ENCODE data around the gene GCC1. TPM values are rescaled to one million over a fixed set of nuclear protein-coding genes. Genes with fewer than 3 reads are reported as not detected.

GCC1 gene
- total and polyA plus RNA-seq, 2 donors (not counting 1 experiment from before 2014, with no cell fraction given), result 10.3 to 25.5 TPM

DNA sequence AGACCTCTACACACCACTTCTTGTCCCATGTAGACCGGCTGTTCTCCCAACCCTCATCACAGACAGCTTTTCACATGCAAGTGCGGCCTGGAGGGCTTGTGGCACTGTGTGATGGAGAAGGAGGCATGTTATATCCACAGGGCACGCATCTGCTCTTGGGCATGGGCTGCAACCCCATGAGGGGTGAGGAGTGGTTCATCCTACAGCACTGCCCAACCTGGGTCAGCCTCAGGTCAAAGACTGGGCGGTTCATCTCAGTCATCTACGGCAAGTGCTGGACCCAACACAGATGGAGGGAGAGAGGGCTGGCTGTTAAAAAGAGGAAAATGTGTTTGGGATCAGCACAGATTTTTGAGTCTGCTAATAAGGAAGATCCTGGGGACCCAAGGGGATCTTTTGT is 10.3 kb upstream of the GCC1 start:
- Histone ChIP-seq H3K4me2 (replicated peaks; ENCODE audit: low read depth, low read length, poor library complexity, severe bottlenecking) (no peak overlapping the region), H3K27me3 (replicated peaks in 1 of 4; ENCODE audit: control extremely low read depth in 1 of 4, control insufficient read depth in 3 of 4, insufficient read depth in 4 of 4, low read length in 3 of 4) (no peaks in the 10 kb centered on the region), H3K36me3 (replicated peaks in 1 of 2; ENCODE audit: control extremely low read depth in 1 of 2, control insufficient read depth in 1 of 2, extremely low read depth in 1 of 2, insufficient read depth in 2 of 2, low read length in 1 of 2) (peaks cover 0 to 11% of the 10 kb centered on the region in 2 experiments), H3K9ac (ENCODE audit: low read length) (no peak overlapping the region), H3K27ac (ENCODE audit: low read length in 2 of 2) (no peak overlapping the region), H3K79me2 (ENCODE audit: control insufficient read depth, insufficient read depth, low read length) (no peaks in the 10 kb centered on the region), H3K4me1 (ENCODE audit: control insufficient read depth in 2 of 2, insufficient read depth in 2 of 2, low read length in 2 of 2) (no peaks in the 10 kb centered on the region), H3K9me3 (ENCODE audit: control extremely low read depth in 1 of 3, control insufficient read depth in 2 of 3, insufficient read depth in 1 of 3, low read length in 2 of 3) (no peaks in the 10 kb centered on the region), H3K4me3 (ENCODE audit: control extremely low read depth in 1 of 5, extremely low read depth in 1 of 5, insufficient read depth in 1 of 5, low read depth in 2 of 5, low read length in 4 of 5) (no peak overlapping the region), H2AFZ (ENCODE audit: insufficient read depth, low read depth, low read length, poor library complexity, severe bottlenecking) (no peak overlapping the region), H4K20me1 (ENCODE audit: control insufficient read depth, insufficient read depth, low read length, poor library complexity, severe bottlenecking) (no peaks in the 10 kb centered on the region)
- Mint-ChIP-seq H3K27ac (no peak overlapping the region), H3K9me3 (ENCODE audit: insufficient read depth) (no peaks in the 10 kb centered on the region), H3K27me3 (peaks cover 6% of the 10 kb centered on the region), H3K4me1 (no peaks in the 10 kb centered on the region), H3K4me3 (no peak overlapping the region)
- intact Hi-C loops (cut with micrococcal nuclease), result no loop called here
- DNase-seq (no peak), ATAC-seq (ENCODE audit: low read depth) (no peak)
- CTCF ChIA-PET, result no interaction called here
- POLR2A ChIA-PET, result no interaction called here
- WGBS (ENCODE audit: insufficient coverage), result 97% methylated on average over 3 of the region's 5 CpGs
- TF ChIP-seq, protein P1, sequence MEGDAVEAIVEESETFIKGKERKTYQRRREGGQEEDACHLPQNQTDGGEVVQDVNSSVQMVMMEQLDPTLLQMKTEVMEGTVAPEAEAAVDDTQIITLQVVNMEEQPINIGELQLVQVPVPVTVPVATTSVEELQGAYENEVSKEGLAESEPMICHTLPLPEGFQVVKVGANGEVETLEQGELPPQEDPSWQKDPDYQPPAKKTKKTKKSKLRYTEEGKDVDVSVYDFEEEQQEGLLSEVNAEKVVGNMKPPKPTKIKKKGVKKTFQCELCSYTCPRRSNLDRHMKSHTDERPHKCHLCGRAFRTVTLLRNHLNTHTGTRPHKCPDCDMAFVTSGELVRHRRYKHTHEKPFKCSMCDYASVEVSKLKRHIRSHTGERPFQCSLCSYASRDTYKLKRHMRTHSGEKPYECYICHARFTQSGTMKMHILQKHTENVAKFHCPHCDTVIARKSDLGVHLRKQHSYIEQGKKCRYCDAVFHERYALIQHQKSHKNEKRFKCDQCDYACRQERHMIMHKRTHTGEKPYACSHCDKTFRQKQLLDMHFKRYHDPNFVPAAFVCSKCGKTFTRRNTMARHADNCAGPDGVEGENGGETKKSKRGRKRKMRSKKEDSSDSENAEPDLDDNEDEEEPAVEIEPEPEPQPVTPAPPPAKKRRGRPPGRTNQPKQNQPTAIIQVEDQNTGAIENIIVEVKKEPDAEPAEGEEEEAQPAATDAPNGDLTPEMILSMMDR (IDR thresholded peaks at IDR 0.05), result no peak
- no peak for TF ChIP-seq EZH2 (IDR thresholded peaks at IDR 0.05; ENCODE audit: borderline replicate concordance, insufficient read depth, low read depth, low read length, poor library complexity, severe bottlenecking)

DNA sequence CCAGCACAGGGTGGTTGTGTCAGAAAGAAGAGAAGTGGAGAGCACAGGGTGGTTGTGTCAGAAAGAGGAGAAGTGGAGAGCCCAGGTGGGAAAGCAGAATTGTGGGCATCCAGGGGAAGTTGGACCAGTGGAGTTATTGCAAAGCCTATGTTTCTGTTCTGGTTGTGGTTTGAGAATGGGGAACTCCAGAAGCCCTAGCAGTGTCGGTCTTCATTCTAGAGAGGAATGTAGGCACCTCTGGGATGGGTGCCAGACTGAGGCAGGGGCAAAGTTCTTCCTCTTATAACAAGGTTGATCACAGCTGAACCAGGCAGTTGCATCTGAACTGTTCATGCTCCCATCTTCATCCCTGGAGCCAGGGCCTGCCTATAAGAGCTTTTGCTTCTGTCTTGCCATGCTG is 9.1 kb upstream of the GCC1 start:
- Mint-ChIP-seq H3K4me3 (no peak overlapping the region), H3K27ac (no peak overlapping the region), H3K4me1 (peaks cover 6% of the 10 kb centered on the region), H3K27me3 (peaks cover 6% of the 10 kb centered on the region), H3K9me3 (ENCODE audit: insufficient read depth) (no peaks in the 10 kb centered on the region)
- no peak for ATAC-seq (ENCODE audit: low read depth)
- no peak overlapping the region for H3K9ac ChIP-seq (ENCODE audit: low read length)
- H3K36me3 ChIP-seq (replicated peaks in 1 of 2; ENCODE audit: control extremely low read depth in 1 of 2, control insufficient read depth in 1 of 2, extremely low read depth in 1 of 2, insufficient read depth in 2 of 2, low read length in 1 of 2), result peaks cover 0 to 15% of the 10 kb centered on the region in 2 experiments
- ChIA-PET POLR2A (no interaction called here), CTCF (no interaction called here)
- H3K79me2 ChIP-seq (ENCODE audit: control insufficient read depth, insufficient read depth, low read length), result peaks cover 2% of the 10 kb centered on the region
- H3K4me2 ChIP-seq (replicated peaks; ENCODE audit: low read depth, low read length, poor library complexity, severe bottlenecking), result no peak overlapping the region
- H3K4me3 ChIP-seq (ENCODE audit: control extremely low read depth in 1 of 5, extremely low read depth in 1 of 5, insufficient read depth in 1 of 5, low read depth in 2 of 5, low read length in 4 of 5), result no peak overlapping the region
- 20% methylated on average over 1 of the region's 1 CpG for WGBS (ENCODE audit: insufficient coverage)
- peaks cover 2 to 3% of the 10 kb centered on the region in 2 donors for H3K4me1 ChIP-seq (ENCODE audit: control insufficient read depth in 2 of 2, insufficient read depth in 2 of 2, low read length in 2 of 2)
- H3K27me3 ChIP-seq (replicated peaks in 1 of 4; ENCODE audit: control extremely low read depth in 1 of 4, control insufficient read depth in 3 of 4, insufficient read depth in 4 of 4, low read length in 3 of 4), result no peaks in the 10 kb centered on the region
- no peak overlapping the region for H2AFZ ChIP-seq (ENCODE audit: insufficient read depth, low read depth, low read length, poor library complexity, severe bottlenecking)
- intact Hi-C loops (cut with micrococcal nuclease), result no loop called here
- no peak overlapping the region for H3K27ac ChIP-seq (ENCODE audit: low read length in 2 of 2)
- no peak for DNase-seq
- no peaks in the 10 kb centered on the region for H4K20me1 ChIP-seq (ENCODE audit: control insufficient read depth, insufficient read depth, low read length, poor library complexity, severe bottlenecking)
- TF ChIP-seq EZH2 (IDR thresholded peaks at IDR 0.05; ENCODE audit: borderline replicate concordance, insufficient read depth, low read depth, low read length, poor library complexity, severe bottlenecking), result no peak
- TF ChIP-seq, protein P1 (IDR thresholded peaks at IDR 0.05), result no peak
- H3K9me3 ChIP-seq (ENCODE audit: control extremely low read depth in 1 of 3, control insufficient read depth in 2 of 3, insufficient read depth in 1 of 3, low read length in 2 of 3), result no peaks in the 10 kb centered on the region
